GM18951 (cell line): ENCODE results near the gene TM9SF3.

ENCODE experiments used
- POLR2A ChIP-seq: IDR thresholded peaks from 4 replicates; pipeline ENCODE4 v1.6.1; 2011; ENCODE audit warnings: mild to moderate bottlenecking; ENCODE audit not compliant: insufficient read length, insufficient read depth; ENCODE audit errors: extremely low read depth
- in situ Hi-C: fragments of 300-500 bp; cut with MboI; formaldehyde crosslinking; loops from one replicate; pipeline ENCODE4 v1.12.0; 2022; ENCODE audit warnings: low sequenced_read_pairs, mixed read lengths, inconsistent platforms; ENCODE audit not compliant: unreplicated experiment

TM9SF3 gene

GRCh38 chr10:96524741-96525140 lies 62.1 kb downstream of the TM9SF3 start:
- in situ Hi-C loops, result no loop called here
- TF ChIP-seq POLR2A, result no peak

DNA sequence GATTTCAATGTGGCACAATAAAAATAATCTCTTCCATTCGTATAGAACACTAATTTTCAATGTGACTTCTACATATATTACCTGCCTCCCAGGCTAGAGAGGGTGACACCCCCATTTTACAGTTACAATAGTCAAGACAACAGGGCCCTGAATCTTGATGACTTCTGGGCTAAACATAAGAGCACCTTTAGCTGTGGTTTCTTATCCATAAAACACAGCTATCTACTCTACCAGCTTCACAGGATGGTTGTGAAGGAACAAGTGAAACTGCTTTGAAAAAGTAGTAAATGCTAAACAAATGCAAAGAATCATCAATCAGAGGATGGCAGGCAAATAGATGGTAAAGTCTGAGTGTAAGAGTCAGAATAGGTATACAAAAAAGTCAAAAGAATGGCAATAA lies 69.5 kb downstream of the TM9SF3 start:
- TF ChIP-seq POLR2A, result no peak
- in situ Hi-C loops, result no loop called here

DNA sequence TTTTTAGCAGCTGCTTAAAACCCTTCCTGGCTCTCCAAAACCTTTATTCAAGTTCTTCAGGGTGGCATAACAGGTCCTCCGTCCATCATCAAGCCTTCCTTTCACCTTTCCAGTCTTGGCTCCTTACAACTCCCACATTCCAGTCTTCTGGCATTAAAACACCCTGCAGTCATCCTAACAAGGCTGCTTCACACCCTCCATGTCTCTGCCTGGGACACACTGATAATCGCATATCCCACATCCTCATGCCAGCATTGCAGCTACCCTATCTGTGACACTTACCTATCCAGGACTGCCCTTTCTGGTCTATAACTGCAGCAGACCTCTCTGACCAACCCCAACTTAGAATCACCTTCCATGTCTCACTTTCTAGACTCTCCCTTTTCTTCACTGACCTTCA lies 70.5 kb downstream of the TM9SF3 start:
- TF ChIP-seq POLR2A, result no peak
- in situ Hi-C loops, result no loop called here

DNA sequence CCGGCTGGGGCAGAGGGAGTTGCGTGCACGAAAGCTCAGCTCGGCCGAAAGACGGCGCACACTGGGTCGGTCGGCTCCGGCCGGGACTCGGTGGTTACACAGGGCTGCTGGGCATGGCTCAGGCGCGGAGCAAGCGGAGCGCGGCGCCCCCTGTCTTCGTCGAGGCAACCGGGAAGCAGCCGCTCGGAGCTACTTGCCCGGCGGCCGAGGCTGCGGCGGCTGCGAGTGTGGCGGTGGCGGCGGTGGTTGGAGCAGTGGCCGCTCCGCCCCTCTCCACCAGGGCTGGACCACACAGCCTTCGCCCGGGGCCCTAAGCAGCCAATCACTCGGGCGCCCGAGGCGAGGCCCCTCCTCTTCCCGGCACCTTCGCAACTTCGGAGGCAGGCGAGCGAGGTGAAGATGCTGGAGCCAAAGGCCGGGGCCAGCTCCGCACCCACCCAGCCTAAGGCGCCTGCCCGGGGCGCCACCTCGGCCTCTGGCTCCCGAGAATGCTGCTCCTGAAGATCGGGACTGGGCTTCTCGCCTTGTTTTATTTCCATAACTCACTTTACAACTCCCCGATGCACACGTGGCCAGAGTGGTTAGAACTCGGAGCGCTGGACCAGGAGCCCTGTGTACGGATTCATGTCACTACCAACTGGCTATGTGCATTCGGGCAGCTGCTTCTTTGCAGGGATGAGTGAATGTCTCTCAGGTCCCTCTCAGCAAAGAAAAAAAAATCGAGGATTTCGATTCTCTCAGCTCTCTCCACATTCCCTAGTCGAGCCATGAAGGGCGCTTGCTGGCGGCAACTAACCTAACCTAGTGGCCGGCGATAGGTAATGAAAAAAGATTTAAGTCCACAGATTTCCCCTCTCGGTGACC lies 72.9 kb downstream of the TM9SF3 start, which contains the start of gene TLL2:
Gene TLL2 (minus strand): TSS at position 229 of the 864 bp plus-strand sequence. CDS start 241 bp downstream, outside the sequence.
- TF ChIP-seq POLR2A, result peak; percentile 34
- in situ Hi-C loops, result no loop called here

- TF ChIP-seq POLR2A, result no peak
- in situ Hi-C loops, result no loop called here
Observed at GRCh38 chr10:96513305-96513697, 73.5 kb downstream of the TM9SF3 start.

- in situ Hi-C loops, result no loop called here
- TF ChIP-seq POLR2A, result no peak
Observed at GRCh38 chr10:96512524-96513304, 74.1 kb downstream of the TM9SF3 start.

DNA sequence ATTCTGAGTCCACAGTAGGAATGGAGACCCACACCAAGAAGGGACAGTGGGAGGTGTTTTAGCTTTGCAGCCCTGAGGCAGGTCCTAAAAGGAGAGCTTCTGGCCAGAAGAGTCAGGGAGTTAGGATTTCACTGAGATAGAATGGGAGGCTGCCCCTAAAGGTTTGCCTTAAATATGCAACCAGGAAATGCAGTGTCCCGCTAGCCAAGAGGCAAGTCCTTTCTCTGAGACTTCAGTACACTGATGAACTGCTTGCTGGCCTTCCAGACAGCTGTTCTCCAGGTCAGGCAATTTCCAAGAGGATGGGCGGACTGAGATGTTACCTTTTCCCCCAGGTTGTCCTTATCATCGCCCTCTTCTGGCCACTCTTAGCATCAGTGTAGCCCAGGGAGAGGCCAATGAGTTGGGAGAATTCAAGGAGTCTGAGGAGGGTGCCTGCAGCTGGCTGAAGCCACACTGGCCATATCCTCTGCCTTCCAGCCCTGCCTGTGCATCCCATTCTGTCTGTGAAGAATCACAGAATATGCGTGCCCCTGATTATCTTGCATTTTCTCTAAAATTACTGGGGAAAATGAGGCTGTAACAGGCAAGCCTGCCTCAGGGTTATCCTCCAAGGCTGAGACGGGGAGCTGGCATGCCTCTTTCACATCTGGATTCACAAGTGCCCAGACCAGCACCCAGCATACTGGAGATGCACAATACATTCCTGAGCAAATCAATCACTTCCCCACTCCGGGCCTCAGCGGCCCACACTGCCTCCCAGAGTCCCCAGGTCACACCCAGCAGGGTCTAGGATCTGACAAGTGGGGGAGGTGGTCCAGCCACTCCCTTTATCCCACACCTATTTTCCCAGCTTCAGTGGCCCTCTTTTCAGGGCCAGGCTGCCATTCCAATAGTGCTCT lies 75.5 kb downstream of the TM9SF3 start:
- no peak for TF ChIP-seq POLR2A
- in situ Hi-C loops, result no loop called here

DNA sequence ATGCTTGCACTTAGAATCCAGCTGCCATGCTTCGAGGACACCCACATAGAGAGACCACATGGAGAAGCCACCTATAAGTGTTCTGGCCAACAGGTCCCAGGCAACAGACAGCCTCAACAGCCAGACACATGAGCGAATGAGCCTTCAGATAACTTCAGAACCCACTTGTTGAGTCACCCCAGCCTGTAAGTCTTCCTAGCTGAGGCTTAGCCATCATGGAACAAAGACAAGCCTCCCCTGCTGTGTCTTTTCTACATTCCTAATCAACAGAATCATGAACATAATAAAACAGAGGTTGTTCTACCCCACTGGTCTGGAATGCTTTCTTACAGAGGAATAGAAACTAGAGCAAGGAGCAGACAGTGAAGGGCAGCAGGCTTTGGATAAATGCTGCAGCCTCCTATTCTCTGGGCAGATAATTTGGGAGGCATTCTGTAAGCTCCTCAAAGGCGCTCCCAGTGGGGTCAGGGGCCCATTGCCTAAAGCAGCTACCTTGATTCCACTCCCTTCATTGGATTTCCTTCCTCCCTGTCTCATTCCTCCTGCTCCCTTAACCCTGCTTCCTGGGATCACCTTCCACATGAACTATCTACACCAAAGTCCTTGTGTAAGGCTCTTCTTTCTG lies 77.7 kb downstream of the TM9SF3 start:
- in situ Hi-C loops, result no loop called here
- TF ChIP-seq POLR2A, result no peak

GRCh38 chr10:96507044-96507443 lies 79.8 kb downstream of the TM9SF3 start:
- TF ChIP-seq POLR2A, result no peak
- in situ Hi-C loops, result no loop called here

DNA sequence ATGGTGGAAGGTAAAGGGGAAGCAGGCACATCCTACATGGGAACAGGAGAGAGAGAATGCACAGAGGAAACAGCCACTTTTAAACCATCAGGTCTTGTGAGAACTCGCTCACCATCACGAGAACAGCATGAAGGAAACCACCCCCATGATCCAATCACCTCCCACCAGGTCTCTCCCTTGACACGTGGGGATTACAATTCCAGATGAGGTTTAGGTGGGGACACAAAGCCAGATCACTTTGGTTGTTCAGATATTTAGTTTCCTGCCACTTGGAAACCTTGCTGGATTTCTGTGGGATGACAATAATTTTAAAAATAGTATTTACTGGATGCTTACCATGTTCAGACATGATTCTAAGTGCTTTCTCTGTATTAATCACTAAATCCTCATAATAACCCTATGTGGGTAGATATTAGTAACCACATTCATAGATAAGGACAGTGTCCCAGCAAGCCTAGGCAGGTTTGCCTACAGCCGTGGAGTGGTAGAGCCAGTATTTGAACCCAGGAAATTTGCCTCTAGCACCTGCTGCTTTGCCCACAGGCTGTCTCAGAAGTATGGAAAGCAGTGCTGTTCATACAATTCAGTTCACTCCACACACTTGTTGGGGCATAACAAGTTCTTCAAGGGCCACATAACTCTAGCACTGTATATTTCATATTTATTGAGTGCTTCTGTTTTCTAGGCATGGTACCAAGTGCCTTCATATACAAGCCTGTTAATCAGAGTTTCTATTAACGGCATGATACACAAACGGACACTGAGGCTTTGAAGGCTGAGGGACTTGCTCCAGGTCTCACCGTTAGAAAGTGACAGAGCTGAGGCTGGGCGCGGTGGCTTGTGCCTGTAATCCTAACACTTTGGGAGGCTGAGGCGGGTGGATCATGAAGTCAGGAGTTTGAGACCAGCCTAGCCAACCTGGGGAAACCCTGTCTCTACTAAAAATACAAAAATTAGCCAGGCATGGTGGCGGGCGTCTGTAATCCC lies 81.4 kb downstream of the TM9SF3 start:
- no peak for TF ChIP-seq POLR2A
- in situ Hi-C loops, result no loop called here

DNA sequence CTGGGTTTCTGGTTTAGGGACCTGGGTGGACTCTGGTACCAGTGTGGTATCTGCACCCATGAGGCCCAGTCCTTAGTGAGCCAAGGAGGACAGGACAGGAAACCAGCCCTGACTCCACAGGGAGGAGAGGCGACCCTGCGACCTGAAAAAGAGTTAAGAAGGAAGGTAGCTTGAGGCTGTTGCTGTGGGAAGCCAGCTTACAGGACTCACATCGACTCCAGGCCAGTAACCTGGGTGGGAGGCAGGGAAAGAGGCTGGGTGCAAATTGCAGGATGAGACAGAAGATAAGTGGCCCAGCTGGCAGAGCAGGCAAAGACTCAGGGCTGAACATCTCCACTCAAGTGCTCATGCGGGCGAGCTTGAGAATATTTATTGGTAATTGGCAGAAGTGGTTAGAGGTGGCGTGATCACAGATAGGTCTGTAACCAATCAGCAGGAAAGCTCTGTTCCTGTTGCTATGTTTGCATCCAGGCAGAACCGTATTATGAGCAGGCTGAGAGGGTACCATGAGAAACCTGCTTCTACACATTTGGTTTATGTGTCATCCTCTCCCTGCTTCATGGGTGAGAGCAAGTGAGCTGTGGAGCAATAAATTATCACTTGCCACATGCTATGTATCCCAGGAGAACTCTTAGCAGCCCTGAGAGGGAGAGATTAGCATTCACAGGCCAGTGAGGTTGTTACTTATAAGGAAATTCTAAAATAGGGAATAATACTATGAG lies 84.1 kb downstream of the TM9SF3 start:
- in situ Hi-C loops, result no loop called here
- no peak for TF ChIP-seq POLR2A
